Heart left ventricle (tissue), 16 donors: Measurements from ENCODE around the gene PIK3CA. TPM values are rescaled to one million over a fixed set of nuclear protein-coding genes. Genes with fewer than 3 reads are reported as not detected.
"Not testable (repeated sequence)": the region's sequence is repeated elsewhere in the genome, so short reads cannot be mapped to it uniquely, and the experiment has no call there.

Source experiments
- ATAC-seq, 4 donors: fragments of 200-7000 bp; cut with Tn5 transposase; one replicate each; pipeline ENCODE4 v1.9.1; 2020 to 2022; ENCODE audit warnings: moderate library complexity in 4 of 4, mild to moderate bottlenecking in 3 of 4, moderate number of reproducible peaks in 1 of 4
- DNase-seq, 5 donors: peaks; one replicate each; pipeline ENCODE4 v3.0.0-alpha.2; 2020
- H3K27ac ChIP-seq, 12 donors: fragments of 200-600 bp; sonication (generic) in 4 of 12; one replicate each; pipeline versions ENCODE4 v1.5.0 to v1.8.0; 2016 to 2022; ENCODE audit warnings: mild to moderate bottlenecking in 2 of 12
- H3K27me3 ChIP-seq, 9 donors: fragments of 200-600 bp; sonication (generic) in 2 of 9; one replicate each; pipeline versions ENCODE4 v1.5.1 to v1.8.0; 2016 to 2022; ENCODE audit warnings: mild to moderate bottlenecking in 3 of 9
- H3K36me3 ChIP-seq, 9 donors: fragments of 200-600 bp; sonication (generic) in 2 of 9; one replicate each; pipeline versions ENCODE4 v1.5.0 to v1.8.0; 2018 to 2022; ENCODE audit warnings: mild to moderate bottlenecking in 2 of 9
- H3K4me1 ChIP-seq, 12 donors: fragments of 200-600 bp; sonication (generic) in 4 of 12; one replicate each; pipeline versions ENCODE4 v1.5.0 to v1.8.0; 2016 to 2022; ENCODE audit warnings: mild to moderate bottlenecking in 3 of 12
- H3K4me3 ChIP-seq, 12 donors: fragments of 200-600 bp; sonication (generic) in 4 of 12; one replicate each; pipeline versions ENCODE4 v1.5.0 to v1.8.0; 2017 to 2022; ENCODE audit warnings: mild to moderate bottlenecking in 9 of 12, moderate library complexity in 4 of 12
- H3K9me3 ChIP-seq, 12 donors: fragments of 200-600 bp; sonication (generic) in 4 of 12; one replicate each; pipeline versions ENCODE4 v1.5.0 to v1.8.0; 2016 to 2022; ENCODE audit warnings: mild to moderate bottlenecking in 1 of 12
- POLR2A ChIP-seq, 2 donors: fragments of 450-650 bp; IDR thresholded peaks; one replicate each; pipeline ENCODE4 v1.6.1; 2017; ENCODE audit warnings: antibody characterized with exemption in 2 of 2, mild to moderate bottlenecking in 2 of 2, moderate library complexity in 2 of 2
- WGBS, 4 donors: extraction: QIAGEN DNeasy Blood & Tissue Kit in 2 of 4; methylation state at CpG; one replicate each; pipeline versions ENCODE4 v1.1.5 to v1.1.7; 2013 to 2018; 5-methylcytosine and 5-hydroxymethylcytosine counted together
- intact Hi-C, 10 donors: fragments of 100-400 bp; cut with DNase I; formaldehyde crosslinking; loops; one replicate each; pipeline versions ENCODE4 v1.11.1 to v1.14.2; 2022
- polyA plus RNA-seq, 2 donors: library from polyadenylated mRNA; stranded (reverse); fragments of 200-250 nt; gene quantifications; one replicate each; pipeline ENCODE4 v1.2.3, GENCODE V29; 2013
- total RNA-seq, 9 donors: library from RNA; depleted of rRNA in 2 of 9; stranded (reverse); fragments of >200 nt in 2 of 9; fragmentation: NEBNext Ultra II Directional in 3 of 9; extraction: Animal tissue kit (Norgen Biotek cat#: 25700) in 3 of 9; gene quantifications; one replicate each; pipeline versions ENCODE4 v1.1.0 to v1.2.4, GENCODE V29; 2016 to 2023
- TF ChIP-seq, protein P1 (sequence below), 12 donors: fragments of 200-600 bp; sonication (generic) in 4 of 12; IDR thresholded peaks; one replicate each; pipeline versions ENCODE4 v1.5.0 to v1.8.0; 2018 to 2022; ENCODE audit warnings: antibody characterized with exemption in 12 of 12, mild to moderate bottlenecking in 5 of 12
- donor health status: ischemic (EF 13 %, LVEDD 7.1; RV severe dilation, severe dysfunction).
- donor health status: healthy with polysubstance abuse.
- donor health status: DM: no; HTN: yes; CAD: no.
- donor health status: DM: no; HTN: no; CAD: no.
- donor health status: ischemic (EF 25% LVEDD 6.9; RV normal size, moderate dysfunction).
- donor health status: ischemic (EF 25% LVEDD 5.7; RV mildly dilated, moderate dysfunction).
- donor health status: healthy.
- donor health status: DM: yes; HTN: yes; CAD: no.
- donor health status: ischemic (EF 35%, LVEDD 5.7; RV mildly dilated, moderate dysfunction).
- donor health status: nonischemic (EF 11% LVEDD 7.7; RV severe dilation, severe dysfunction).
- donor health status: DM: yes; HTN: yes; CAD: no.
- donor health status: PGD.
- donor health status: ischemic (EF 29% LVEDD 5.4; RV normal size, mild dysfunction).
- donor health status: nonischemic (EF 23%, LVEDD 6.1; RV moderate dilation, normal function).

The PIK3CA gene
- total and polyA plus RNA-seq, 11 donors: 3.1 to 28.0 (median 18.7) TPM

DNA sequence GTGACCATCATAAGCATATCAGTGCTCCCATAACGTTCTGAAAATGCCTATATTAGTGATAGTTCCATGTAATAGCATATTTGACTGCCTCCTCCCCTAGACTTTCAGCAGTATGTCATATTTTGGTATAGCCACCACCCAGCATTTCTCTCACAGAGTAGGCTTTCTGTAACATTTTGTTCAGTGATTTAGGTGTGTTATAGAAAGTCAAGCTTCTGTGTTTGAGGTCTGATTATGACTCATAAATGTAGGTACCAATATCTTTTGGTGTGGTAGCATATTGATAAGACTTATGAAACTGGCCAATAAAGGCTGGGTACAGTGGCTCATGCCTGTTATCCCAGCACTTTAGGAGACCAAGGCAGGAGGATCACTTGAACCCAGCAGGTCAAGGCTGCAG lies 42.3 kb upstream of the PIK3CA start:
- DNase-seq: no peak
- ATAC-seq: no peak
- no peaks in the 10 kb centered on the region for H3K27me3 ChIP-seq
- TF ChIP-seq, protein P1, sequence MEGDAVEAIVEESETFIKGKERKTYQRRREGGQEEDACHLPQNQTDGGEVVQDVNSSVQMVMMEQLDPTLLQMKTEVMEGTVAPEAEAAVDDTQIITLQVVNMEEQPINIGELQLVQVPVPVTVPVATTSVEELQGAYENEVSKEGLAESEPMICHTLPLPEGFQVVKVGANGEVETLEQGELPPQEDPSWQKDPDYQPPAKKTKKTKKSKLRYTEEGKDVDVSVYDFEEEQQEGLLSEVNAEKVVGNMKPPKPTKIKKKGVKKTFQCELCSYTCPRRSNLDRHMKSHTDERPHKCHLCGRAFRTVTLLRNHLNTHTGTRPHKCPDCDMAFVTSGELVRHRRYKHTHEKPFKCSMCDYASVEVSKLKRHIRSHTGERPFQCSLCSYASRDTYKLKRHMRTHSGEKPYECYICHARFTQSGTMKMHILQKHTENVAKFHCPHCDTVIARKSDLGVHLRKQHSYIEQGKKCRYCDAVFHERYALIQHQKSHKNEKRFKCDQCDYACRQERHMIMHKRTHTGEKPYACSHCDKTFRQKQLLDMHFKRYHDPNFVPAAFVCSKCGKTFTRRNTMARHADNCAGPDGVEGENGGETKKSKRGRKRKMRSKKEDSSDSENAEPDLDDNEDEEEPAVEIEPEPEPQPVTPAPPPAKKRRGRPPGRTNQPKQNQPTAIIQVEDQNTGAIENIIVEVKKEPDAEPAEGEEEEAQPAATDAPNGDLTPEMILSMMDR (IDR thresholded peaks at IDR 0.05): no peak
- TF ChIP-seq POLR2A (IDR thresholded peaks at IDR 0.05): no peak
- no peaks in the 10 kb centered on the region for H3K36me3 ChIP-seq
- WGBS, 4 donors: 21 to 24% (median 22%) methylated on average over 1 of the region's 1 CpG
- H3K27ac ChIP-seq: no peak overlapping the region
- intact Hi-C loops: loop anchor here (1.0 to 10.0 kb wide), 5 partner anchors 91 to 211 kb away; no protein-coding TSS in a partner anchor
- peaks cover 0 to 5% (median 0%) of the 10 kb centered on the region in 12 donors for H3K9me3 ChIP-seq
- no peak overlapping the region for H3K4me3 ChIP-seq
- no peaks in the 10 kb centered on the region for H3K4me1 ChIP-seq

GRCh38 chr3:179107617-179108016 lies 40.5 kb upstream of the PIK3CA start:
- DNase-seq (no peak), ATAC-seq (no peak)
- intact Hi-C loops: loop anchor here in 7 of 10 donors (5.0 to 10.0 kb wide), 2 partner anchors 93 to 210 kb away; no protein-coding TSS in a partner anchor
- WGBS, 4 donors: 88 to 94% (median 90%) methylated on average over 3 of the region's 3 CpGs
- no peak overlapping the region for H3K4me3 ChIP-seq
- no peak for TF ChIP-seq POLR2A (IDR thresholded peaks at IDR 0.05)
- TF ChIP-seq, protein P1 (IDR thresholded peaks at IDR 0.05): no peak
- H3K27me3 ChIP-seq: no peaks in the 10 kb centered on the region
- no peaks in the 10 kb centered on the region for H3K4me1 ChIP-seq
- no peak overlapping the region for H3K27ac ChIP-seq
- H3K9me3 ChIP-seq: peaks cover 0 to 5% (median 0%) of the 10 kb centered on the region in 12 donors
- H3K36me3 ChIP-seq: no peaks in the 10 kb centered on the region

DNA sequence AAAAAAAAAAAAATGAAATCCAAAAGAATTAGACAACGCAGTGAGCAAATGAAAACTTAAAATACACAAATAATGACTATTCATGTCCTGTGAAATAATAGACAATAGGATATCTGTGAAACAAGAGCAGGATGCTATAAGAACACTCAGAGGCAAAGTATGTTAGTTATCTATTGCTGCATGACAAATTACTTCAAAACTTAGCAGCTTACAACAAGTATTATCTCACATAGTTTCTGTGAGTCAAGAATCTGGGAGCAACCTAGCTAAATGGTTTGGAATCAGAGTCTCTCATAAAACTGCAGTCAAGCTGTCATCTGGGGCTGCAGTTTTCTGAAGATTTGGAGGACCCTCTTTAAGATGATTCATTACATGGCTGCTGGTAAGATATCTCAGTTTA lies 40.1 kb upstream of the PIK3CA start:
- TF ChIP-seq, protein P1 (IDR thresholded peaks at IDR 0.05): no peak
- no peak for TF ChIP-seq POLR2A (IDR thresholded peaks at IDR 0.05)
- peaks cover 0 to 5% (median 0%) of the 10 kb centered on the region in 12 donors for H3K9me3 ChIP-seq
- intact Hi-C loops: loop anchor here in 7 of 10 donors (5.0 to 10.0 kb wide), 2 partner anchors 93 to 209 kb away; no protein-coding TSS in a partner anchor

DNA sequence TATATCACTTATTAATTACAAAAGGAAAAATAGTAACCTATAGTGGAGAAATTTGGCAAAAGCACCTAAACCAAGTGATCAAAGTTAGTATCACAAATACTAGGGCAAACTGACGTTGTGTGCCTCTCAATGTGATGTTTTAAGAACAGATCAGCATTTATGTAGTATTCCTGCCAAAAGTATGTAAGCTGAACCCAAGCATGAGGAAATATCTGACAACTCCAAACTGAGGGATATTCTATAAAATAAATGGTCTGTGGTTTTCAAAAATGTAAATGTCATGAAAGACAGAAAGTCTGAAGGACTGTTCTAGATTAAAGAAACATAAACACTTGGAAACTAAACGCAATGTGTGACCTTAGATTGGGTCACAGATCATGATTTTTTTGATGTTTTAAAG lies 34.3 kb upstream of the PIK3CA start:
- H3K9me3 ChIP-seq: peaks cover 0 to 4% (median 0%) of the 10 kb centered on the region in 12 donors
- H3K27ac ChIP-seq: no peak overlapping the region
- H3K27me3 ChIP-seq: no peaks in the 10 kb centered on the region
- H3K36me3 ChIP-seq: no peaks in the 10 kb centered on the region
- intact Hi-C loops: no loop called here
- H3K4me3 ChIP-seq: no peak overlapping the region
- ATAC-seq (no peak), DNase-seq (no peak)
- H3K4me1 ChIP-seq: no peaks in the 10 kb centered on the region
- 59 to 80% (median 74%) methylated on average over 2 of the region's 2 CpGs for WGBS, 4 donors
- no peak for TF ChIP-seq POLR2A (IDR thresholded peaks at IDR 0.05)
- TF ChIP-seq, protein P1 (IDR thresholded peaks at IDR 0.05): no peak

More for the DNA sequence above, 40.1 kb upstream of the PIK3CA start:
- Histone ChIP-seq H3K4me3 (no peak overlapping the region), H3K36me3 (no peaks in the 10 kb centered on the region), H3K4me1 (no peaks in the 10 kb centered on the region), H3K27me3 (no peaks in the 10 kb centered on the region), H3K27ac (no peak overlapping the region)
- no peak for ATAC-seq
- DNase-seq: no peak
- 54 to 64% (median 57%) methylated on average over 1 of the region's 1 CpG for WGBS, 4 donors

GRCh38 chr3:179115444-179115843 lies 32.7 kb upstream of the PIK3CA start:
- H3K27ac ChIP-seq, H3K9me3 ChIP-seq, H3K36me3 ChIP-seq, H3K4me1 ChIP-seq, ATAC-seq, H3K27me3 ChIP-seq, H3K4me3 ChIP-seq, intact Hi-C loops, DNase-seq: not testable (repeated sequence)
- WGBS, 4 donors: 65 to 85% (median 74%) methylated on average over 1 of the region's 1 CpG
